HEK293 (cell line): ENCODE results near the gene SREBF1.

Experiments used
- EGR2 ChIP-seq: fragments of 450-650 bp; formaldehyde crosslinking; IDR thresholded peaks from 2 replicates; pipeline ENCODE4 v1.5.1; 2016; ENCODE audit warnings: low read depth, missing biosample characterization, missing genetic modification characterization
- GLIS1 ChIP-seq: fragments of 450-650 bp; formaldehyde crosslinking; IDR thresholded peaks from 2 replicates; pipeline ENCODE4 v1.5.1; 2016; ENCODE audit warnings: missing biosample characterization, missing genetic modification characterization
- IKZF3 ChIP-seq: fragments of 450-650 bp; IDR thresholded peaks from 2 replicates; pipeline ENCODE4 v1.5.0; 2018; ENCODE audit warnings: missing biosample characterization, mild to moderate bottlenecking, missing genetic modification characterization, moderate library complexity
- KLF9 ChIP-seq: fragments of 450-650 bp; formaldehyde crosslinking; IDR thresholded peaks from 2 replicates; pipeline ENCODE4 v1.5.1; 2016; ENCODE audit warnings: missing biosample characterization, missing genetic modification characterization, low read depth
- OSR2 ChIP-seq: fragments of 450-650 bp; formaldehyde crosslinking; IDR thresholded peaks from 2 replicates; pipeline ENCODE4 v1.5.1; 2016; ENCODE audit warnings: missing biosample characterization, missing genetic modification characterization
- ZBTB20 ChIP-seq: fragments of 450-650 bp; formaldehyde crosslinking; IDR thresholded peaks from 2 replicates; pipeline ENCODE4 v1.5.1; 2016; ENCODE audit warnings: missing biosample characterization, missing genetic modification characterization
- ZBTB21 ChIP-seq: fragments of 450-650 bp; formaldehyde crosslinking; IDR thresholded peaks from 2 replicates; pipeline ENCODE4 v1.5.1; 2017; ENCODE audit warnings: missing biosample characterization, missing genetic modification characterization
- ZBTB8A ChIP-seq: fragments of 450-650 bp; formaldehyde crosslinking; IDR thresholded peaks from 2 replicates; pipeline ENCODE4 v1.5.1; 2016; ENCODE audit warnings: missing biosample characterization, missing genetic modification characterization
- ZNF19 ChIP-seq: fragments of 450-650 bp; formaldehyde crosslinking; IDR thresholded peaks from 2 replicates; pipeline ENCODE4; 2016; ENCODE audit warnings: missing biosample characterization, missing genetic modification characterization, low read depth
- ZNF266 ChIP-seq: fragments of 450-650 bp; formaldehyde crosslinking; IDR thresholded peaks from 2 replicates; pipeline ENCODE4 v1.5.1; 2016; ENCODE audit warnings: missing biosample characterization, missing genetic modification characterization, low read depth
- ZNF292 ChIP-seq: fragments of 450-650 bp; formaldehyde crosslinking; IDR thresholded peaks from 2 replicates; pipeline ENCODE4 v1.5.1; 2016; ENCODE audit warnings: low read depth, missing biosample characterization, missing genetic modification characterization, borderline replicate concordance
- ZNF416 ChIP-seq: fragments of 450-650 bp; formaldehyde crosslinking; IDR thresholded peaks from 2 replicates; pipeline ENCODE4 v1.5.1; 2016; ENCODE audit warnings: missing biosample characterization, missing genetic modification characterization
- ZNF530 ChIP-seq: fragments of 450-650 bp; formaldehyde crosslinking; IDR thresholded peaks from 2 replicates; pipeline ENCODE4 v1.5.1; 2016; ENCODE audit warnings: low read depth, missing biosample characterization, missing genetic modification characterization
- ZNF560 ChIP-seq: fragments of 450-650 bp; formaldehyde crosslinking; IDR thresholded peaks from 2 replicates; pipeline ENCODE4 v1.5.1; 2017; ENCODE audit warnings: missing biosample characterization, missing genetic modification characterization, borderline replicate concordance
- ZNF585B ChIP-seq: fragments of 450-650 bp; formaldehyde crosslinking; IDR thresholded peaks from 2 replicates; pipeline ENCODE4 v1.5.1; 2016; ENCODE audit warnings: missing biosample characterization, missing genetic modification characterization
- ZNF621 ChIP-seq: fragments of 450-650 bp; formaldehyde crosslinking; IDR thresholded peaks from 2 replicates; pipeline ENCODE4 v1.5.1; 2017; ENCODE audit warnings: missing biosample characterization, missing genetic modification characterization
- ZSCAN16 ChIP-seq: fragments of 450-650 bp; formaldehyde crosslinking; IDR thresholded peaks from 2 replicates; pipeline ENCODE4 v1.5.1; 2016; ENCODE audit warnings: missing biosample characterization, missing genetic modification characterization
- TF ChIP-seq, protein P1 (sequence below): sonication (generic); formaldehyde crosslinking; IDR thresholded peaks from 2 replicates; pipeline ENCODE4 v1.8.1; 2022; ENCODE audit warnings: mild to moderate bottlenecking, moderate library complexity, missing genetic modification reagents
- TF ChIP-seq, protein P2 (sequence below): fragments of 450-650 bp; formaldehyde crosslinking; IDR thresholded peaks from 2 replicates; pipeline ENCODE4 v1.5.1; 2016; ENCODE audit warnings: missing biosample characterization, missing genetic modification characterization, borderline replicate concordance
- TF ChIP-seq, protein P3 (sequence below): fragments of 450-650 bp; formaldehyde crosslinking; IDR thresholded peaks from 2 replicates; pipeline ENCODE4; 2016; ENCODE audit warnings: missing biosample characterization, missing genetic modification characterization
- TF ChIP-seq, protein P4 (sequence below): fragments of 450-650 bp; formaldehyde crosslinking; IDR thresholded peaks from 2 replicates; pipeline ENCODE4 v1.5.1; 2016; ENCODE audit warnings: missing biosample characterization, missing genetic modification characterization
- TF ChIP-seq, protein P5 (sequence below): fragments of 450-650 bp; formaldehyde crosslinking; IDR thresholded peaks from 2 replicates; pipeline ENCODE4 v1.5.1; 2016; ENCODE audit warnings: missing biosample characterization, missing genetic modification characterization
- TF ChIP-seq, protein P6 (sequence below): fragments of 450-650 bp; formaldehyde crosslinking; IDR thresholded peaks from 2 replicates; pipeline ENCODE4 v1.5.1; 2017; ENCODE audit warnings: missing biosample characterization, mild to moderate bottlenecking, missing genetic modification characterization, moderate library complexity
- TF ChIP-seq, protein P7 (sequence below): fragments of 450-650 bp; formaldehyde crosslinking; IDR thresholded peaks from 2 replicates; pipeline ENCODE4 v1.5.1; 2016; ENCODE audit warnings: missing biosample characterization, missing genetic modification characterization

Gene SREBF1

DNA sequence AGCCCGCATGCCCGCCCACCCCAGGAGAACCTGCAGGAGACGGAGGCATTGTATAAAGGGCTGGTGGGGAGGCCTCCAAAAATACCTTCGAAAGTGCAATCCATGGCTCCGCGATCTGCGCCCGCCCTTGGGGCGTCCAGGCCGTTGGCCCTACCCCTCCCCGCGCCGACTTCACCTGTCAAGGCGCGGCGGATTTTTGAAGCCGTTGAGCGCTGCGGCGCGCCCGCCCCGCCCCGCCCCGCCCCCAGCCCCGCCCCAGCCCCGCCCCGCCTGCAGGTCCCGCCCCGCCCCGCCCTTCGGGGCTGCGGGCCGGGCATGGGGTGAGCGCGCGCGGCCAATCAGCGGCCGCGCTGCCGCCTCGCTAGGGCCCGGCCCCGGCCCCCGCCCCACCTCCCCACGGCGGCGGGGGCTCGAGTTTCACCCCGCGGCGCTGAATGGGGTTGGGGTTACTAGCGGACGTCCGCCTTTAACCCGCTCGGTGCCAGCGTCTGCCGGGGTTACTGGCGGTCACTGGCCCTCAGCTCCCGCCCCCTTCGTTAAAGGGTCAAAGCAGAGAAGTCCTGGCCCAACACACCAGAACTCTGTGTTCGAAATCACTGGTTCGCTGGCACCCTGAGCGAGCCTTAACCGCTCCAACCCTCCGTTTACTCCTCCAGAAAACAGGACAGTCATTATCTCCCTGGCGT is 13.2 kb downstream of the SREBF1 start (continued):
- TF ChIP-seq, protein P1, sequence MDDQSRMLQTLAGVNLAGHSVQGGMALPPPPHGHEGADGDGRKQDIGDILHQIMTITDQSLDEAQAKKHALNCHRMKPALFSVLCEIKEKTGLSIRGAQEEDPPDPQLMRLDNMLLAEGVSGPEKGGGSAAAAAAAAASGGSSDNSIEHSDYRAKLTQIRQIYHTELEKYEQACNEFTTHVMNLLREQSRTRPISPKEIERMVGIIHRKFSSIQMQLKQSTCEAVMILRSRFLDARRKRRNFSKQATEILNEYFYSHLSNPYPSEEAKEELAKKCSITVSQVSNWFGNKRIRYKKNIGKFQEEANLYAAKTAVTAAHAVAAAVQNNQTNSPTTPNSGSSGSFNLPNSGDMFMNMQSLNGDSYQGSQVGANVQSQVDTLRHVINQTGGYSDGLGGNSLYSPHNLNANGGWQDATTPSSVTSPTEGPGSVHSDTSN (CRISPR knock-in tag), result no peak
- TF ChIP-seq ZNF585B (tag by site-specific recombination), result no peak
- TF ChIP-seq ZNF266 (tag by site-specific recombination), result no peak
- no peak for TF ChIP-seq ZNF19 (tag by site-specific recombination)
- no peak for TF ChIP-seq ZNF416 (tag by site-specific recombination)
- TF ChIP-seq ZNF621 (tag by site-specific recombination), result no peak
- TF ChIP-seq, protein P2, sequence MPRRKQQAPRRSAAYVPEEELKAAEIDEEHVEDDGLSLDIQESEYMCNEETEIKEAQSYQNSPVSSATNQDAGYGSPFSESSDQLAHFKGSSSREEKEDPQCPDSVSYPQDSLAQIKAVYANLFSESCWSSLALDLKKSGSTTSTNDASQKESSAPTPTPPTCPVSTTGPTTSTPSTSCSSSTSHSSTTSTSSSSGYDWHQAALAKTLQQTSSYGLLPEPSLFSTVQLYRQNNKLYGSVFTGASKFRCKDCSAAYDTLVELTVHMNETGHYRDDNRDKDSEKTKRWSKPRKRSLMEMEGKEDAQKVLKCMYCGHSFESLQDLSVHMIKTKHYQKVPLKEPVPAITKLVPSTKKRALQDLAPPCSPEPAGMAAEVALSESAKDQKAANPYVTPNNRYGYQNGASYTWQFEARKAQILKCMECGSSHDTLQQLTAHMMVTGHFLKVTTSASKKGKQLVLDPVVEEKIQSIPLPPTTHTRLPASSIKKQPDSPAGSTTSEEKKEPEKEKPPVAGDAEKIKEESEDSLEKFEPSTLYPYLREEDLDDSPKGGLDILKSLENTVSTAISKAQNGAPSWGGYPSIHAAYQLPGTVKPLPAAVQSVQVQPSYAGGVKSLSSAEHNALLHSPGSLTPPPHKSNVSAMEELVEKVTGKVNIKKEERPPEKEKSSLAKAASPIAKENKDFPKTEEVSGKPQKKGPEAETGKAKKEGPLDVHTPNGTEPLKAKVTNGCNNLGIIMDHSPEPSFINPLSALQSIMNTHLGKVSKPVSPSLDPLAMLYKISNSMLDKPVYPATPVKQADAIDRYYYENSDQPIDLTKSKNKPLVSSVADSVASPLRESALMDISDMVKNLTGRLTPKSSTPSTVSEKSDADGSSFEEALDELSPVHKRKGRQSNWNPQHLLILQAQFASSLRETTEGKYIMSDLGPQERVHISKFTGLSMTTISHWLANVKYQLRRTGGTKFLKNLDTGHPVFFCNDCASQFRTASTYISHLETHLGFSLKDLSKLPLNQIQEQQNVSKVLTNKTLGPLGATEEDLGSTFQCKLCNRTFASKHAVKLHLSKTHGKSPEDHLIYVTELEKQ, result no peak
- no peak for TF ChIP-seq EGR2 (tag by site-specific recombination)
- TF ChIP-seq, protein P3, sequence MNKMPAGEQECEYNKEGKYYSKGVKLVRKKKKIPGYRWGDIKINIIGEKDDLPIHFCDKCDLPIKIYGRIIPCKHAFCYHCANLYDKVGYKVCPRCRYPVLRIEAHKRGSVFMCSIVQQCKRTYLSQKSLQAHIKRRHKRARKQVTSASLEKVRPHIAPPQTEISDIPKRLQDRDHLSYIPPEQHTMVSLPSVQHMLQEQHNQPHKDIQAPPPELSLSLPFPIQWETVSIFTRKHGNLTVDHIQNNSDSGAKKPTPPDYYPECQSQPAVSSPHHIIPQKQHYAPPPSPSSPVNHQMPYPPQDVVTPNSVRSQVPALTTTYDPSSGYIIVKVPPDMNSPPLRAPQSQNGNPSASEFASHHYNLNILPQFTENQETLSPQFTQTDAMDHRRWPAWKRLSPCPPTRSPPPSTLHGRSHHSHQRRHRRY (tag by site-specific recombination), result no peak
- peak; percentile 19; the same call in 1 of the 2 replicates for TF ChIP-seq GLIS1
- TF ChIP-seq ZNF560, result no peak
- no peak for TF ChIP-seq ZBTB21 (tag by site-specific recombination)
- TF ChIP-seq IKZF3, result peak; percentile 19; the same call in 1 of the 2 replicates
- TF ChIP-seq, protein P4, sequence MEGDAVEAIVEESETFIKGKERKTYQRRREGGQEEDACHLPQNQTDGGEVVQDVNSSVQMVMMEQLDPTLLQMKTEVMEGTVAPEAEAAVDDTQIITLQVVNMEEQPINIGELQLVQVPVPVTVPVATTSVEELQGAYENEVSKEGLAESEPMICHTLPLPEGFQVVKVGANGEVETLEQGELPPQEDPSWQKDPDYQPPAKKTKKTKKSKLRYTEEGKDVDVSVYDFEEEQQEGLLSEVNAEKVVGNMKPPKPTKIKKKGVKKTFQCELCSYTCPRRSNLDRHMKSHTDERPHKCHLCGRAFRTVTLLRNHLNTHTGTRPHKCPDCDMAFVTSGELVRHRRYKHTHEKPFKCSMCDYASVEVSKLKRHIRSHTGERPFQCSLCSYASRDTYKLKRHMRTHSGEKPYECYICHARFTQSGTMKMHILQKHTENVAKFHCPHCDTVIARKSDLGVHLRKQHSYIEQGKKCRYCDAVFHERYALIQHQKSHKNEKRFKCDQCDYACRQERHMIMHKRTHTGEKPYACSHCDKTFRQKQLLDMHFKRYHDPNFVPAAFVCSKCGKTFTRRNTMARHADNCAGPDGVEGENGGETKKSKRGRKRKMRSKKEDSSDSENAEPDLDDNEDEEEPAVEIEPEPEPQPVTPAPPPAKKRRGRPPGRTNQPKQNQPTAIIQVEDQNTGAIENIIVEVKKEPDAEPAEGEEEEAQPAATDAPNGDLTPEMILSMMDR (tag by site-specific recombination), result no peak
- TF ChIP-seq, protein P5, sequence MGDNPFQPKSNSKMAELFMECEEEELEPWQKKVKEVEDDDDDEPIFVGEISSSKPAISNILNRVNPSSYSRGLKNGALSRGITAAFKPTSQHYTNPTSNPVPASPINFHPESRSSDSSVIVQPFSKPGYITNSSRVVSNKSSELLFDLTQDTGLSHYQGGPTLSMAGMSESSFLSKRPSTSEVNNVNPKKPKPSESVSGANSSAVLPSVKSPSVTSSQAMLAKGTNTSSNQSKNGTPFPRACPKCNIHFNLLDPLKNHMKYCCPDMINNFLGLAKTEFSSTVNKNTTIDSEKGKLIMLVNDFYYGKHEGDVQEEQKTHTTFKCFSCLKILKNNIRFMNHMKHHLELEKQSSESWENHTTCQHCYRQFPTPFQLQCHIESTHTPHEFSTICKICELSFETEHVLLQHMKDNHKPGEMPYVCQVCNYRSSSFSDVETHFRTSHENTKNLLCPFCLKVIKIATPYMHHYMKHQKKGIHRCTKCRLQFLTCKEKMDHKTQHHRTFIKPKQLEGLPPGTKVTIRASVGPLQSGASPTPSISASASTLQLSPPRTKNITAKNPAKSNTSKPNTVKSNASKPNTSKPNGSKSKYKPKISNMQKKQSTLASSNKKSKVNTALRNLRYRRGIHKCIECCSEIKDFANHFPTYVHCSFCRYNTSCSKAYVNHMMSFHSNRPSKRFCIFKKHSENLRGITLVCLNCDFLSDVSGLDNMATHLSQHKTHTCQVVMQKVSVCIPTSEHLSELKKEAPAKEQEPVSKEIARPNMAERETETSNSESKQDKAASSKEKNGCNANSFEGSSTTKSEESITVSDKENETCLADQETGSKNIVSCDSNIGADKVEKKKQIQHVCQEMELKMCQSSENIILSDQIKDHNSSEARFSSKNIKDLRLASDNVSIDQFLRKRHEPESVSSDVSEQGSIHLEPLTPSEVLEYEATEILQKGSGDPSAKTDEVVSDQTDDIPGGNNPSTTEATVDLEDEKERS, result no peak
- TF ChIP-seq ZBTB8A (tag by site-specific recombination), result no peak
- TF ChIP-seq ZBTB20, result peak; percentile 49
- no peak for TF ChIP-seq ZNF530 (tag by site-specific recombination)
- TF ChIP-seq OSR2 (tag by site-specific recombination), result peak; percentile 79
- TF ChIP-seq, protein P6, sequence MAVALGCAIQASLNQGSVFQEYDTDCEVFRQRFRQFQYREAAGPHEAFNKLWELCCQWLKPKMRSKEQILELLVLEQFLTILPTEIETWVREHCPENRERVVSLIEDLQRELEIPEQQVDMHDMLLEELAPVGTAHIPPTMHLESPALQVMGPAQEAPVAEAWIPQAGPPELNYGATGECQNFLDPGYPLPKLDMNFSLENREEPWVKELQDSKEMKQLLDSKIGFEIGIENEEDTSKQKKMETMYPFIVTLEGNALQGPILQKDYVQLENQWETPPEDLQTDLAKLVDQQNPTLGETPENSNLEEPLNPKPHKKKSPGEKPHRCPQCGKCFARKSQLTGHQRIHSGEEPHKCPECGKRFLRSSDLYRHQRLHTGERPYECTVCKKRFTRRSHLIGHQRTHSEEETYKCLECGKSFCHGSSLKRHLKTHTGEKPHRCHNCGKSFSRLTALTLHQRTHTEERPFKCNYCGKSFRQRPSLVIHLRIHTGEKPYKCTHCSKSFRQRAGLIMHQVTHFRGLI, result no peak
- no peak for TF ChIP-seq ZNF292 (tag by site-specific recombination)
- TF ChIP-seq ZSCAN16 (tag by site-specific recombination), result no peak
- TF ChIP-seq KLF9 (tag by site-specific recombination), result peak; percentile 37; the same call in 1 of the 2 replicates
- TF ChIP-seq, protein P7, sequence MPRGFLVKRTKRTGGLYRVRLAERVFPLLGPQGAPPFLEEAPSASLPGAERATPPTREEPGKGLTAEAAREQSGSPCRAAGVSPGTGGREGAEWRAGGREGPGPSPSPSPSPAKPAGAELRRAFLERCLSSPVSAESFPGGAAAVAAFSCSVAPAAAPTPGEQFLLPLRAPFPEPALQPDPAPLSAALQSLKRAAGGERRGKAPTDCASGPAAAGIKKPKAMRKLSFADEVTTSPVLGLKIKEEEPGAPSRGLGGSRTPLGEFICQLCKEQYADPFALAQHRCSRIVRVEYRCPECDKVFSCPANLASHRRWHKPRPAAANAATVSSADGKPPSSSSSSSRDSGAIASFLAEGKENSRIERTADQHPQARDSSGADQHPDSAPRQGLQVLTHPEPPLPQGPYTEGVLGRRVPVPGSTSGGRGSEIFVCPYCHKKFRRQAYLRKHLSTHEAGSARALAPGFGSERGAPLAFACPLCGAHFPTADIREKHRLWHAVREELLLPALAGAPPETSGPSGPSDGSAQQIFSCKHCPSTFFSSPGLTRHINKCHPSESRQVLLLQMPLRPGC (tag by site-specific recombination), result no peak
